ENCODE data around the gene ZC3H13.

DNA sequence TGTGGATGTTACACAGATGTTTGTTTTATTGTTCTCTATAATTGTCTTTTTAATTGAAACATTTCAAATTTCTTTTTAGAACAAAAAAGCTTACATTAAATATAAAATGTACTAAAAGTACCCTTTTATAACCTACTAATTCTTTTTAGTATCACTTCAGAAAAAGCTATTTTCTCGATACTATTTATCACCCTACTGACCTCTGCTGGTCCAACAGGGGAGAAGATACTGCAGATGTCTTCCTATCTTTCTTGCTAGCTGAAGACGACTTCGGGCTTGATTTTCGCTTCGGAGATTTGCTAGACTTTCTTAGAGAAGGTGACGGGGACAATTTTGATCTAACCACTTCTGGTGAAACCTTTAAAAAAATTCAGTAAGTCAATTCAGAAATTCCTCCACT, 42.4 kb downstream of the ZC3H13 start:
- TF ChIP-seq, protein P1, sequence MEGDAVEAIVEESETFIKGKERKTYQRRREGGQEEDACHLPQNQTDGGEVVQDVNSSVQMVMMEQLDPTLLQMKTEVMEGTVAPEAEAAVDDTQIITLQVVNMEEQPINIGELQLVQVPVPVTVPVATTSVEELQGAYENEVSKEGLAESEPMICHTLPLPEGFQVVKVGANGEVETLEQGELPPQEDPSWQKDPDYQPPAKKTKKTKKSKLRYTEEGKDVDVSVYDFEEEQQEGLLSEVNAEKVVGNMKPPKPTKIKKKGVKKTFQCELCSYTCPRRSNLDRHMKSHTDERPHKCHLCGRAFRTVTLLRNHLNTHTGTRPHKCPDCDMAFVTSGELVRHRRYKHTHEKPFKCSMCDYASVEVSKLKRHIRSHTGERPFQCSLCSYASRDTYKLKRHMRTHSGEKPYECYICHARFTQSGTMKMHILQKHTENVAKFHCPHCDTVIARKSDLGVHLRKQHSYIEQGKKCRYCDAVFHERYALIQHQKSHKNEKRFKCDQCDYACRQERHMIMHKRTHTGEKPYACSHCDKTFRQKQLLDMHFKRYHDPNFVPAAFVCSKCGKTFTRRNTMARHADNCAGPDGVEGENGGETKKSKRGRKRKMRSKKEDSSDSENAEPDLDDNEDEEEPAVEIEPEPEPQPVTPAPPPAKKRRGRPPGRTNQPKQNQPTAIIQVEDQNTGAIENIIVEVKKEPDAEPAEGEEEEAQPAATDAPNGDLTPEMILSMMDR (conservative IDR thresholded peaks at IDR 0.05): no peak; the same call in 1 of the 2 replicates
- no peak for TF ChIP-seq EZH2 (IDR thresholded peaks at IDR 0.05; ENCODE audit: low read depth)
